HEK293T (cell line): ENCODE measurements around the gene PHACTR3.

Source experiments
- CTCF ChIA-PET: fragments of 350-600 bp; formaldehyde crosslinking; extraction: SDS; loops from one replicate; lab custom pipeline; 2021; ENCODE audit warnings: antibody characterized with exemption, inconsistent platforms; lab: Yijun Ruan, JAX
- POLR2A ChIA-PET: fragments of 350-600 bp; formaldehyde crosslinking; extraction: SDS; loops from one replicate; lab custom pipeline; 2020; ENCODE audit warnings: antibody characterized with exemption, inconsistent platforms; lab: Yijun Ruan, JAX
- DNase-seq: peaks from one replicate; pipeline ENCODE4 v3.0.0; 2012; ENCODE audit warnings: mixed read lengths; ENCODE audit errors: extremely low spot score
- ARNT ChIP-seq: fragments of 450-650 bp; IDR thresholded peaks from 2 replicates; pipeline ENCODE4 v1.6.1; 2017; ENCODE audit warnings: mild to moderate bottlenecking
- BHLHE40 ChIP-seq: fragments of 450-650 bp; IDR thresholded peaks from 2 replicates; pipeline ENCODE4 v1.6.1; 2016; ENCODE audit warnings: mild to moderate bottlenecking, moderate library complexity, borderline replicate concordance
- CTBP1 ChIP-seq: fragments of 450-650 bp; IDR thresholded peaks from 2 replicates; pipeline ENCODE4 v1.6.1; 2016; ENCODE audit warnings: borderline replicate concordance
- ELF4 ChIP-seq: fragments of 450-650 bp; IDR thresholded peaks from 2 replicates; pipeline ENCODE4 v1.6.1; 2017; ENCODE audit warnings: antibody characterized with exemption
- FOXA1 ChIP-seq: fragments of 450-650 bp; IDR thresholded peaks from 2 replicates; pipeline ENCODE4 v1.6.1; 2016; ENCODE audit warnings: mild to moderate bottlenecking
- FOXK2 ChIP-seq: fragments of 450-650 bp; IDR thresholded peaks from 2 replicates; pipeline ENCODE4 v1.6.1; 2016; ENCODE audit warnings: mild to moderate bottlenecking
- FOXM1 ChIP-seq: fragments of 450-650 bp; IDR thresholded peaks from 2 replicates; pipeline ENCODE4 v1.6.1; 2017; ENCODE audit warnings: mild to moderate bottlenecking, borderline replicate concordance
- HDGF ChIP-seq: fragments of 450-650 bp; IDR thresholded peaks from 2 replicates; pipeline ENCODE4 v1.6.1; 2017; ENCODE audit warnings: antibody characterized with exemption, borderline replicate concordance
- L3MBTL2 ChIP-seq: fragments of 450-650 bp; conservative IDR thresholded peaks from 2 replicates; pipeline ENCODE4 v1.6.1; 2016; ENCODE audit warnings: mild to moderate bottlenecking
- LEF1 ChIP-seq: fragments of 450-650 bp; IDR thresholded peaks from 2 replicates; pipeline ENCODE4 v1.6.1; 2017; ENCODE audit warnings: mild to moderate bottlenecking, borderline replicate concordance
- NFRKB ChIP-seq: fragments of 450-650 bp; IDR thresholded peaks from 2 replicates; pipeline ENCODE4 v1.6.1; 2016; ENCODE audit warnings: mild to moderate bottlenecking, moderate library complexity
- PKNOX1 ChIP-seq: fragments of 450-650 bp; IDR thresholded peaks from 2 replicates; pipeline ENCODE4 v1.6.1; 2016
- SP1 ChIP-seq: fragments of 450-650 bp; IDR thresholded peaks from 2 replicates; pipeline ENCODE4 v1.6.1; 2017
- SUZ12 ChIP-seq: fragments of 450-650 bp; IDR thresholded peaks from 2 replicates; pipeline ENCODE4 v1.6.1; 2016; ENCODE audit warnings: mild to moderate bottlenecking
- TARDBP ChIP-seq: fragments of 450-650 bp; IDR thresholded peaks from 2 replicates; pipeline ENCODE4 v1.6.1; 2016
- ZNF384 ChIP-seq: fragments of 450-650 bp; IDR thresholded peaks from 2 replicates; pipeline ENCODE4 v1.6.1; 2016

Gene PHACTR3

GRCh38 chr20:59812286-59813125, 208.2 kb downstream of the PHACTR3 start:
- no peak for TF ChIP-seq BHLHE40
- no peak for TF ChIP-seq FOXA1
- no peak for TF ChIP-seq ARNT
- TF ChIP-seq LEF1, result no peak
- TF ChIP-seq FOXK2, result no peak
- TF ChIP-seq ZNF384, result no peak
- TF ChIP-seq PKNOX1, result no peak
- TF ChIP-seq ELF4, result no peak
- TF ChIP-seq SUZ12, result no peak
- no peak for TF ChIP-seq TARDBP
- TF ChIP-seq HDGF, result no peak
- TF ChIP-seq SP1, result no peak
- no peak for TF ChIP-seq CTBP1
- POLR2A ChIA-PET, result no interaction called here
- CTCF ChIA-PET, result no interaction called here
- DNase-seq, result no peak

- no peak for DNase-seq
- TF ChIP-seq FOXM1, result no peak
- ChIA-PET CTCF (no interaction called here), POLR2A (no interaction called here)
These were observed 209.0 kb downstream of the PHACTR3 start for GRCh38 chr20:59813126-59813947.

GRCh38 chr20:59813948-59814839, 209.9 kb downstream of the PHACTR3 start:
- ChIA-PET POLR2A (no interaction called here), CTCF (no interaction called here)
- TF ChIP-seq CTBP1 (no peak), SUZ12 (no peak), FOXK2 (no peak), ZNF384 (no peak), NFRKB (no peak), BHLHE40 (no peak), HDGF (no peak), ELF4 (no peak), FOXM1 (no peak), LEF1 (no peak)
- no peak for DNase-seq

GRCh38 chr20:59814840-59815340, 210.6 kb downstream of the PHACTR3 start:
- TF ChIP-seq CTBP1, result no peak
- no peak for TF ChIP-seq SUZ12
- TF ChIP-seq L3MBTL2, result no peak
- no peak for TF ChIP-seq NFRKB
- no peak for TF ChIP-seq ZNF384
- TF ChIP-seq HDGF, result no peak
- no peak for TF ChIP-seq TARDBP
- no peak for TF ChIP-seq LEF1
- TF ChIP-seq FOXK2, result no peak
- no peak for TF ChIP-seq ELF4
- POLR2A ChIA-PET, result no interaction called here
- no peak for DNase-seq
- CTCF ChIA-PET, result interaction anchor here (0.6 kb wide), 1 partner anchor 50 kb away, joined by 4 read pairs; no protein-coding TSS in a partner anchor

GRCh38 chr20:59816146-59816738, 211.9 kb downstream of the PHACTR3 start:
- POLR2A ChIA-PET, result no interaction called here
- no peak for DNase-seq
- CTCF ChIA-PET, result no interaction called here
- TF ChIP-seq CTBP1 (no peak), FOXK2 (no peak), TARDBP (no peak)

- DNase-seq, result no peak
- TF ChIP-seq SP1 (no peak), HDGF (no peak), SUZ12 (no peak), FOXA1 (no peak), FOXK2 (no peak), NFRKB (no peak), CTBP1 (no peak), TARDBP (no peak), L3MBTL2 (no peak), ARNT (no peak), ZNF384 (no peak)
- POLR2A ChIA-PET, result no interaction called here
- CTCF ChIA-PET, result no interaction called here
These were observed 213.1 kb downstream of the PHACTR3 start for GRCh38 chr20:59817406-59817805.
